ES-I3 (cell line): Measurements from ENCODE around the gene PLK4.

Experiments
- H3K36me3 ChIP-seq: 2 replicates; pipeline ENCODE4 v1.6.1; 2013; ENCODE audit warnings: mild to moderate bottlenecking, low read length, control low read depth, moderate library complexity; ENCODE audit not compliant: insufficient read depth
- H3K4me1 ChIP-seq: 2 replicates; pipeline ENCODE4 v1.6.1; 2013; ENCODE audit warnings: mild to moderate bottlenecking, control low read depth, low read length; ENCODE audit not compliant: insufficient read depth
- H3K9ac ChIP-seq: 2 replicates; pipeline ENCODE4 v1.6.1; 2013; ENCODE audit warnings: low read depth, mild to moderate bottlenecking, low read length, moderate library complexity
- H3K9me3 ChIP-seq: 2 replicates; pipeline ENCODE4 v1.6.1; 2013; ENCODE audit warnings: mild to moderate bottlenecking, low read length, moderate library complexity; ENCODE audit not compliant: control insufficient read depth, insufficient read depth

The PLK4 gene

DNA sequence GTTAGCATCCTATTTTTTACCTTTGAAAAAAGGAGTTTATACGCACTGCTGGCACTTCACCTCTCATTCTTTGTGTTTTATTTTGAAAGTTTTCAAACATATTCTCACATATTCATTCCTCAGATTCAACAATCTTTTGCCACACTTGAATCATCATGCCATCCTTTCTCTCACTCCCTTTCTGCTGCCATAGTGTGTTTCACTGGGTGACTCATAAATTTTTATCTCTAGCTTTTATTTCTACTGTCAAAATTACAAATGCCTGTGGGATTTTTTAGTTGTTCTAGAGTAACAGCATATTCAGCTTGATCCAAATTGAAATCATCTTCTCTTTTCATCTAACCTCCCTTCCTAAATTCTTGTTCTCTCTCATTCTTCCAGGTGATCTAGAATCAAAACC lies 56.3 kb downstream of the PLK4 start:
- Histone ChIP-seq H3K9ac (no peak overlapping the region), H3K9me3 (no peaks in the 10 kb centered on the region), H3K36me3 (peaks cover 4% of the 10 kb centered on the region; the same call in 1 of the 2 replicates)

More for the DNA sequence above, 56.3 kb downstream of the PLK4 start:
- H3K4me1 ChIP-seq, result no peaks in the 10 kb centered on the region
